ACC112 (cell line): ENCODE measurements around the gene GADD45A.

Source experiments
- H2AFZ ChIP-seq: fragments of 200-600 bp; sonication (generic); one replicate; pipeline ENCODE4 v1.6.0; 2017; ENCODE audit warnings: antibody characterized with exemption, low read length; ENCODE audit not compliant: unreplicated experiment
- H3K27ac ChIP-seq: fragments of 200-600 bp; sonication (generic); 2 replicates; pipeline ENCODE4 v1.5.1; 2014; ENCODE audit warnings: low read depth, mild to moderate bottlenecking, antibody characterized with exemption, low read length, moderate library complexity
- H3K27me3 ChIP-seq: fragments of 200-600 bp; sonication (generic); 2 replicates; pipeline ENCODE4 v1.6.1; 2014; ENCODE audit warnings: mild to moderate bottlenecking, antibody characterized with exemption, low read length, moderate library complexity, mixed read lengths; ENCODE audit not compliant: insufficient read depth
- H3K36me3 ChIP-seq: fragments of 200-600 bp; sonication (generic); 2 replicates; pipeline ENCODE4 v1.6.1; 2016; ENCODE audit warnings: mild to moderate bottlenecking, antibody characterized with exemption, low read length, moderate library complexity, mixed read lengths; ENCODE audit not compliant: insufficient read depth
- H3K4me1 ChIP-seq: fragments of 200-600 bp; sonication (generic); one replicate; pipeline ENCODE4 v1.6.1; 2016; ENCODE audit warnings: low read length, mixed read lengths; ENCODE audit not compliant: insufficient read depth, unreplicated experiment, control insufficient read depth
- H3K4me3 ChIP-seq: fragments of 200-600 bp; sonication (generic); 2 replicates; pipeline ENCODE4 v1.5.1; 2014; ENCODE audit warnings: mild to moderate bottlenecking, low read depth, low read length
- H3K79me2 ChIP-seq: fragments of 200-600 bp; sonication (generic); one replicate; pipeline ENCODE4 v1.6.0; 2016; ENCODE audit warnings: low read length; ENCODE audit not compliant: control insufficient read depth, unreplicated experiment, insufficient read depth

The GADD45A gene

GRCh38 chr1:67731322-67731721, 46.3 kb downstream of the GADD45A start:
- no peak overlapping the region for H3K27ac ChIP-seq
- H3K4me1 ChIP-seq = peaks cover 57% of the 10 kb centered on the region
- H3K27me3 ChIP-seq = no peaks in the 10 kb centered on the region
- no peak overlapping the region for H3K4me3 ChIP-seq
- no peaks in the 10 kb centered on the region for H3K36me3 ChIP-seq
- peaks cover 67% of the 10 kb centered on the region for H3K79me2 ChIP-seq
- no peak overlapping the region for H2AFZ ChIP-seq

- H3K27ac ChIP-seq = peak overlapping the region; percentile 79
- H3K4me3 ChIP-seq = no peak overlapping the region
- H3K36me3 ChIP-seq = no peaks in the 10 kb centered on the region
- peaks cover 69% of the 10 kb centered on the region for H3K79me2 ChIP-seq
- peaks cover 60% of the 10 kb centered on the region for H3K4me1 ChIP-seq
- no peak overlapping the region for H2AFZ ChIP-seq
- no peaks in the 10 kb centered on the region for H3K27me3 ChIP-seq
These were observed 47.8 kb downstream of the GADD45A start for GRCh38 chr1:67732750-67733151.

- Histone ChIP-seq H3K27ac (peak overlapping the region; percentile 79), H3K79me2 (peaks cover 69% of the 10 kb centered on the region), H3K27me3 (no peaks in the 10 kb centered on the region), H3K4me3 (no peak overlapping the region), H2AFZ (no peak overlapping the region), H3K36me3 (no peaks in the 10 kb centered on the region), H3K4me1 (peaks cover 60% of the 10 kb centered on the region)
These were observed 48.8 kb downstream of the GADD45A start for GRCh38 chr1:67733681-67734322.

- H3K27me3 ChIP-seq = no peaks in the 10 kb centered on the region
- no peak overlapping the region for H3K4me3 ChIP-seq
- peaks cover 67% of the 10 kb centered on the region for H3K79me2 ChIP-seq
- peaks cover 60% of the 10 kb centered on the region for H3K4me1 ChIP-seq
- peak overlapping the region; percentile 79 for H3K27ac ChIP-seq
- H2AFZ ChIP-seq = no peak overlapping the region
- H3K36me3 ChIP-seq = no peaks in the 10 kb centered on the region
These were observed 49.3 kb downstream of the GADD45A start for GRCh38 chr1:67734323-67734690.

- no peak overlapping the region for H3K4me3 ChIP-seq
- 0 out of 2 replicates have a peak, but pooled peaks cover 2% of the 10 kb centered on the region for H3K36me3 ChIP-seq
- H3K79me2 ChIP-seq = peaks cover 67% of the 10 kb centered on the region
- H2AFZ ChIP-seq = no peak overlapping the region
- peak overlapping the region; percentile 93 for H3K27ac ChIP-seq
- peaks cover 55% of the 10 kb centered on the region for H3K4me1 ChIP-seq
- H3K27me3 ChIP-seq = no peaks in the 10 kb centered on the region
These were observed 50.2 kb downstream of the GADD45A start for GRCh38 chr1:67735206-67735605.

GRCh38 chr1:67735806-67736627, 51.0 kb downstream of the GADD45A start:
- Histone ChIP-seq H3K36me3 (0 out of 2 replicates have a peak, but pooled peaks cover 3% of the 10 kb centered on the region), H2AFZ (no peak overlapping the region), H3K4me3 (peak overlapping the region; percentile 46), H3K27me3 (no peaks in the 10 kb centered on the region), H3K4me1 (peaks cover 59% of the 10 kb centered on the region), H3K79me2 (peaks cover 66% of the 10 kb centered on the region), H3K27ac (peak overlapping the region; percentile 93)

- peak overlapping the region; percentile 93 for H3K27ac ChIP-seq
- H2AFZ ChIP-seq = no peak overlapping the region
- H3K79me2 ChIP-seq = peaks cover 66% of the 10 kb centered on the region
- peaks cover 67% of the 10 kb centered on the region for H3K4me1 ChIP-seq
- 0 out of 2 replicates have a peak, but pooled peaks cover 3% of the 10 kb centered on the region for H3K36me3 ChIP-seq
- H3K4me3 ChIP-seq = peak overlapping the region; percentile 46; the same call in 1 of the 2 replicates
- H3K27me3 ChIP-seq = no peaks in the 10 kb centered on the region
These were observed 51.7 kb downstream of the GADD45A start for GRCh38 chr1:67736750-67737149.

GRCh38 chr1:67737875-67738274, 52.9 kb downstream of the GADD45A start:
- H3K36me3 ChIP-seq = peaks cover 3% of the 10 kb centered on the region; the same call in 1 of the 2 replicates
- no peaks in the 10 kb centered on the region for H3K27me3 ChIP-seq
- H3K4me1 ChIP-seq = peaks cover 60% of the 10 kb centered on the region
- peak overlapping the region; percentile 93 for H3K27ac ChIP-seq
- no peak overlapping the region for H2AFZ ChIP-seq
- no peak overlapping the region for H3K4me3 ChIP-seq
- H3K79me2 ChIP-seq = peaks cover 59% of the 10 kb centered on the region
